GM12864 (cell line): ENCODE results near the gene AFG1L.

Experiments used
- DNase-seq: peaks from one replicate; pipeline ENCODE4 v3.0.0-alpha.2; 2011; ENCODE audit warnings: low read depth
- H3K4me3 ChIP-seq: 2 replicates; pipeline ENCODE4 v1.5.1; 2011; ENCODE audit warnings: mild to moderate bottlenecking, low read depth, low read length, control low read depth
- TF ChIP-seq, protein P1 (sequence below): IDR thresholded peaks from 2 replicates; pipeline ENCODE4 v1.5.1; 2011; ENCODE audit warnings: low read depth, mild to moderate bottlenecking, moderate library complexity, low read length, control low read depth, inconsistent platforms; ENCODE audit errors: missing control alignments

AFG1L gene

GRCh38 chr6:108556866-108557493 is 262.1 kb downstream of the AFG1L start:
- H3K4me3 ChIP-seq, result peak overlapping the region; percentile 76
- TF ChIP-seq, protein P1, sequence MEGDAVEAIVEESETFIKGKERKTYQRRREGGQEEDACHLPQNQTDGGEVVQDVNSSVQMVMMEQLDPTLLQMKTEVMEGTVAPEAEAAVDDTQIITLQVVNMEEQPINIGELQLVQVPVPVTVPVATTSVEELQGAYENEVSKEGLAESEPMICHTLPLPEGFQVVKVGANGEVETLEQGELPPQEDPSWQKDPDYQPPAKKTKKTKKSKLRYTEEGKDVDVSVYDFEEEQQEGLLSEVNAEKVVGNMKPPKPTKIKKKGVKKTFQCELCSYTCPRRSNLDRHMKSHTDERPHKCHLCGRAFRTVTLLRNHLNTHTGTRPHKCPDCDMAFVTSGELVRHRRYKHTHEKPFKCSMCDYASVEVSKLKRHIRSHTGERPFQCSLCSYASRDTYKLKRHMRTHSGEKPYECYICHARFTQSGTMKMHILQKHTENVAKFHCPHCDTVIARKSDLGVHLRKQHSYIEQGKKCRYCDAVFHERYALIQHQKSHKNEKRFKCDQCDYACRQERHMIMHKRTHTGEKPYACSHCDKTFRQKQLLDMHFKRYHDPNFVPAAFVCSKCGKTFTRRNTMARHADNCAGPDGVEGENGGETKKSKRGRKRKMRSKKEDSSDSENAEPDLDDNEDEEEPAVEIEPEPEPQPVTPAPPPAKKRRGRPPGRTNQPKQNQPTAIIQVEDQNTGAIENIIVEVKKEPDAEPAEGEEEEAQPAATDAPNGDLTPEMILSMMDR, result no peak
- no peak for DNase-seq

DNA sequence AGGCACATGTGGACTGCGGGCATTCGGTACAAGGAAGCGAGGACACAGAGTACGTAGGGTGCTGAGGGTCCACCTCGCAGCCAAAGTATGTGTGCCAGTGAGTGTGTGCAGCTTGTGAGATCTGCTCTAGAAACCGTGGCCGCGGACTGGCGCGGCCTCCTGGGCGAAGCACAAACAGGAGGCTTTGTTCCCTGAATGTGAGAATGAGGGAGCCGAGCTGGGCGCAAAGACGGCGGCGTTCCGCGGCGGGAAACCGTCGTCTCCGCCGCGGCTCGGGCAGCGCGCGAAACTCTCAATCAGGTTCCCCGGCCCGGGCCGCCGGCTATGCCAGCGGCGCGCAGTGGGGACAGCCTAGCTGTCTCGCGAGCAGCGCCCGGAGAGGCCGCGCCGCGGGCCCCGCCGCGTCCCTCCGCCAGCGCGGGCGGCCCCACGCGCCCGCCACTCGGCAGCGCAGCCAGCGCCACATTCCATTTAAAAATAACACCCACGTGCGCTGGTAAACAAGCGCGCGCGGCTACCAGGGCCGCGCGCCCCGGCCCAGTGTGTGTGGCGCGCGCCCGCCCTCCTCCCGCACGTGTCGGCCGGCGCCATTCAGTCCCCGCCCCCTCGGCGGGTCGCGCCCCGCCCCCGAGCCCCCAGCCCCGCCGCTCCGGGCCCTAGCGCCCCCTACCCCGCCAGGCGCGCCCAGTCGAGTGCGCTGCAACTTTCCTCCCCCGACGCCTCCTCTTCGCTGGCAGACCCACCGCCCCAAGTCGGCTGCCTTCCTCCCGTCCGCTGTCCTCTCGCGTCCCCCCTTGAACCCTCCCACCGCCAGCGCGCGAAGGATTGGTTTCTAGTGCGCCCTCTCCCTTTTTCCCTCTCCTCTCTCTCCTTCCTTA is 262.9 kb downstream of the AFG1L start:
- H3K4me3 ChIP-seq, result peak overlapping the region; percentile 76
- no peak for DNase-seq
- TF ChIP-seq, protein P1, result no peak

- DNase-seq, result peak; percentile 93
- TF ChIP-seq, protein P1, result no peak
- H3K4me3 ChIP-seq, result peak overlapping the region; percentile 76
These were observed 263.7 kb downstream of the AFG1L start for GRCh38 chr6:108558372-108559096.

GRCh38 chr6:108559097-108559883 is 264.4 kb downstream of the AFG1L start:
- DNase-seq, result no peak
- H3K4me3 ChIP-seq, result peak overlapping the region; percentile 76
- TF ChIP-seq, protein P1, result no peak

- TF ChIP-seq, protein P1, result no peak
- H3K4me3 ChIP-seq, result peak overlapping the region; percentile 76
- no peak for DNase-seq
These were observed 265.1 kb downstream of the AFG1L start for GRCh38 chr6:108559884-108560462.
